HFF-Myc (cell line): ENCODE data around the gene FOXF2.

ENCODE experiments used
- DNase-seq: peaks from one replicate; pipeline ENCODE4 v3.0.0-alpha.2; 2011; ENCODE audit warnings: low read depth; ENCODE audit errors: extremely low read depth
- H3K4me3 ChIP-seq: replicated peaks from 2 replicates; pipeline ENCODE4 v1.5.1; 2011; ENCODE audit warnings: low read depth, mild to moderate bottlenecking, control low read depth, low read length
- TF ChIP-seq, protein P1 (sequence below): IDR thresholded peaks from 2 replicates; pipeline ENCODE4 v1.5.1; 2012; ENCODE audit warnings: mild to moderate bottlenecking, low read depth, low read length, control low read depth; ENCODE audit errors: missing control alignments

Gene FOXF2

DNA sequence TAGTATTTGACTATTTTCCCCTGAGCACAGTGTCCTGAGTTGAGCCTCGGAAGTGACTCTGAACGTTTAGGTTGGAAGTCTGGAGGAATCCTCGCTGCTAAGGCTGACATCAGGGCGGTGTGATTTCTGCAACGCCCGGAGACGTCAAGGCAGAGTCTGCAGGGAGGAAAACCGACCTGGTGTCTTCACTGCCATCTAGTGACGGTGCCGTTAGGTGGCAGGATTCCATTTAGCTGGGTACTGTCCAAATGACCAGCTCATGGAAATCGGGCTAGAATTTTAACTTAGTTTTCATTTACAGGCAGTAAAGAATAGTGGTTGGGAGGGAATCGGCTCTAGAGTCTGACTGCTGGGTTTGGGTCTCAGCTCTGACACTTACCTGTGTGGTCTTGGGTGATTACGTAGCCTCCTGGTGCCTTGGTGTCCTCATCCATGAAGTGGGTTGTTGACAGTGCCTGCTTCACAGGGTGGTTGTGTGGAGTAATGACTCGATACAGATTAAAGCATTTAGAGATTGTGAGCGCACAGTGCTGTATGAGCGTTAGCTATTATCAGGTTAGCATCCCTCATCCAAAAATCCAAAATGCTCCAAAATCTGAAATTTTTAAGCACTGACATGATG is 35.0 kb downstream of the FOXF2 start:
- H3K4me3 ChIP-seq, result no peak overlapping the region
- no peak for DNase-seq
- TF ChIP-seq, protein P1, sequence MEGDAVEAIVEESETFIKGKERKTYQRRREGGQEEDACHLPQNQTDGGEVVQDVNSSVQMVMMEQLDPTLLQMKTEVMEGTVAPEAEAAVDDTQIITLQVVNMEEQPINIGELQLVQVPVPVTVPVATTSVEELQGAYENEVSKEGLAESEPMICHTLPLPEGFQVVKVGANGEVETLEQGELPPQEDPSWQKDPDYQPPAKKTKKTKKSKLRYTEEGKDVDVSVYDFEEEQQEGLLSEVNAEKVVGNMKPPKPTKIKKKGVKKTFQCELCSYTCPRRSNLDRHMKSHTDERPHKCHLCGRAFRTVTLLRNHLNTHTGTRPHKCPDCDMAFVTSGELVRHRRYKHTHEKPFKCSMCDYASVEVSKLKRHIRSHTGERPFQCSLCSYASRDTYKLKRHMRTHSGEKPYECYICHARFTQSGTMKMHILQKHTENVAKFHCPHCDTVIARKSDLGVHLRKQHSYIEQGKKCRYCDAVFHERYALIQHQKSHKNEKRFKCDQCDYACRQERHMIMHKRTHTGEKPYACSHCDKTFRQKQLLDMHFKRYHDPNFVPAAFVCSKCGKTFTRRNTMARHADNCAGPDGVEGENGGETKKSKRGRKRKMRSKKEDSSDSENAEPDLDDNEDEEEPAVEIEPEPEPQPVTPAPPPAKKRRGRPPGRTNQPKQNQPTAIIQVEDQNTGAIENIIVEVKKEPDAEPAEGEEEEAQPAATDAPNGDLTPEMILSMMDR, result peak; percentile 87

DNA sequence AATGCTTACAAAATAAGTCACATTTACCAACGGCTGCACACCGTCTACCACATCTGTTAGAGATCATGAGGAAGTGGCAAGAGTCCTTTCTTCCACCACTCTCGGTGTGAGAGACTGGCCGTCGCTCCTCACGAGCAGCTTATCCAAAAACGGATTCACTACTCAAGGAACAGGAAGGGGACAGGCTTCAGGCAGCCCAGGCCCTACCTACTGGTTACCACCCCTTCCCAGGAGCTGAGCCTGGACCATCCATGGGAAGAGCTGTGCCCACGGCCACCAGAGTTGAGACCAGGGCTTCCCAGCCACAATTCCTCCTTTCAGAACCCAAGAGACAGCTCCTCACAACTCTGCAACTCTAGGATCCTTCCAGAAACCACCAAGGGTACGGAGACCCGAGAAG is 37.0 kb downstream of the FOXF2 start:
- no peak for DNase-seq
- no peak overlapping the region for H3K4me3 ChIP-seq
- TF ChIP-seq, protein P1, result no peak

GRCh38 chr6:1435806-1436205 is 46.4 kb downstream of the FOXF2 start:
- no peak for DNase-seq
- TF ChIP-seq, protein P1, result no peak
- H3K4me3 ChIP-seq, result no peak overlapping the region

DNA sequence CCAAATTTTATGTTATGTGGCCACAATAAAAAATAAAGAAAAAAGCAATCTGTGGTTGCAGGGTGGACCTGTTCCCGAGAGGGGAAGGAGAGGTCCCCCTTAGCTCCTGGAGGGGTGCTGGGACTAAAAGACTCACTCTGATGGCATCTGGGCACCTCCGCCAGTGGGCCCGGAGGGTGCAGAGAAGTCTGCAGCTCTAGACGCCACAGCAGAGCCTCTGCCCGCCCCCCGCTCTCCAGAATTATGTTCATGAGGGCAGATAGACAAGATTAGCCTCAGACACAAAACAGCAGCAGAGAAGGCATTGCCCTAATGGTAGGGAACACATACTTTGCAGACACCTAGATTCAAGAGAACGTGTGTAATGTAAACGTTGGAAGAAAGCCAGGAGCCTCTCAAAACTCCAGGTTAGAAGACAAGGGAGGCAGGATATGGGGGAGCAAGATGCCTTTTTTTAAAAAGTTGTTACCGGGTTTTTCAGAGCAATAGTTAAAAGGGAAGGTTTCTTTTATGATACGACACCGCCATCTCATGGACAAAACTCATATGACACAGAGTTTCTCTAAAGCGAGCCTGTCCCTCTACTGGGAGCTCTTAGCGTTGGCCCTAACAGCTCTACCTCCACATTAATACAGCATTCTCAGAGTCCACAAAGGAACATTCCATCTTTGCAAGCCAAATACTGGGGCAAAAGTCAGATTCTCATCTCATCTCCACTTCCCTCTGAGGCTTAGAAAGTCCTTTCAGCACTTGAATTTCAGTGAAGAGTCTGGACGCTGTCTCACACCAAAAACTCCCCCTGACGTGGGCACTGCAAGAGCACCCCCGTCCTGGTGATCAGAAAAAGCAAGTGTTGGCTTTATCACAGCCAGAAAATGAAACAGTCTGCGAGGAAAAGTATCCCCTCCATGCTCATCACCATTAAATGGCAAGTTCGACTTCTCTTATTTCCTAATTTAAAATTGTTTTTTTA is 47.2 kb downstream of the FOXF2 start:
- DNase-seq, result peak; percentile 56
- TF ChIP-seq, protein P1, result peak; percentile 65
- H3K4me3 ChIP-seq, result no peak overlapping the region

GRCh38 chr6:1437553-1438406 is 48.4 kb downstream of the FOXF2 start:
- DNase-seq, result no peak
- TF ChIP-seq, protein P1, result no peak
- H3K4me3 ChIP-seq, result no peak overlapping the region

DNA sequence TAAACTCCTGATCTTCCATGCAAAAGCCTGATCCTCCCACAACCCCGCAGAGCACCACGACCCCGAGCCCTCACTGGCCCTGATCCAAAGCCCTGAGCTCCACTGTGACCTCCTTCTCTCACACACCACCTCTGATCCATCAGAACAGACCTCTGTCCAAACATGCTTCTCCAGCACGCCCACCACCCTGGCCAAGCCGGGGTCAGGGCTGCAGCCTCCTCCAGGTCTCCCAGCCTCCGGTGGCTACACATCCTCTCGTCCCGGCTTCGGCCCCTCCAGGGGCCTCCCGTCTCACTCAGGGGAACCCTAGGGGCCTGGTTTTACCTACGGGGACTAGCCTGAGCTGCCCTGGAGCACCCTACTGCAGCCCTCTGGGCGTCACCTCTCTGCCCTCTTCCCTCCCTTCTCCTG is 49.1 kb downstream of the FOXF2 start:
- TF ChIP-seq, protein P1, result no peak
- no peak overlapping the region for H3K4me3 ChIP-seq
- no peak for DNase-seq
